SK-N-SH (cell line): Measurements from ENCODE around the gene MYLK. TPM values are rescaled to one million over a fixed set of nuclear protein-coding genes. Genes with fewer than 3 reads are reported as not detected.

Source experiments
- CTCF ChIA-PET: fragments of 300-600, 350-600 bp; formaldehyde crosslinking; extraction: SDS; loops from one replicate; lab custom pipeline; 2021; lab: Yijun Ruan, JAX
- POLR2A ChIA-PET: fragments of 350-600 bp; sonication (Branson Sonifier 250); formaldehyde crosslinking; extraction: SDS; loops from one replicate; lab custom pipeline; 2020; ENCODE audit warnings: antibody characterized with exemption, inconsistent platforms; lab: Yijun Ruan, JAX
- DNase-seq: peaks from one replicate; pipeline ENCODE4 v3.0.0; 2012
- H2AFZ ChIP-seq: fragments of 200-600 bp; sonication (generic); 2 replicates; pipeline ENCODE4 v1.8.1; 2016; ENCODE audit warnings: antibody characterized with exemption, mild to moderate bottlenecking, low read depth
- H3F3A ChIP-seq: fragments of 200-600 bp; sonication (generic); replicated peaks from 2 replicates; pipeline ENCODE3; 2016; ENCODE audit warnings: antibody characterized with exemption, mild to moderate bottlenecking; ENCODE audit not compliant: insufficient read depth
- H3K27ac ChIP-seq, 2 experiments: fragments of 200-500 bp in 1 of 2; fragments of 200-600 bp in 1 of 2; sonication (Bioruptor generic) in 1 of 2; sonication (generic), shearing (Covaris generic) in 1 of 2; 2 replicates each; pipeline versions ENCODE4 v1.5.1 to v1.6.1; 2014 to 2016; ENCODE audit warnings: low read depth in 2 of 2, inconsistent platforms in 1 of 2, low read length in 1 of 2, mild to moderate bottlenecking in 1 of 2, mixed read lengths in 1 of 2
- H3K27me3 ChIP-seq: fragments of 200-600 bp; sonication (generic), shearing (Covaris generic); 2 replicates; pipeline ENCODE4 v1.6.1; 2016; ENCODE audit warnings: mixed run types; ENCODE audit not compliant: insufficient read depth
- H3K36me3 ChIP-seq, 2 experiments: fragments of 200-500 bp in 1 of 2; fragments of 200-600 bp in 1 of 2; sonication (Bioruptor generic) in 1 of 2; sonication (generic) in 1 of 2; replicated peaks in 1 of 2; 2 replicates each; pipeline versions ENCODE3 to v1.5.1; 2014 to 2016; ENCODE audit warnings: low read length in 1 of 2, mild to moderate bottlenecking in 1 of 2; ENCODE audit not compliant: insufficient read depth in 2 of 2, control insufficient read depth in 1 of 2
- H3K4me1 ChIP-seq, 2 experiments: fragments of 200-500 bp in 1 of 2; fragments of 200-600 bp in 1 of 2; sonication (Bioruptor generic) in 1 of 2; sonication (generic), shearing (Covaris generic) in 1 of 2; 2 replicates each; pipeline versions ENCODE4 v1.5.1 to v1.6.1; 2014 to 2016; ENCODE audit warnings: low read depth in 1 of 2, low read length in 1 of 2, mixed run types in 1 of 2; ENCODE audit not compliant: insufficient read depth in 2 of 2, control insufficient read depth in 1 of 2
- H3K4me2 ChIP-seq: fragments of 200-600 bp; sonication (generic), shearing (Covaris generic); 2 replicates; pipeline ENCODE4 v1.6.1; 2017; ENCODE audit warnings: mixed run types
- H3K4me3 ChIP-seq, 2 experiments: fragments of 200-500 bp in 1 of 2; fragments of 200-600 bp in 1 of 2; sonication (Bioruptor generic) in 1 of 2; sonication (generic), shearing (Covaris generic) in 1 of 2; 2 replicates each; pipeline versions ENCODE4 v1.5.1 to v1.8.1; 2014 to 2016; ENCODE audit warnings: low read depth in 2 of 2, inconsistent platforms in 1 of 2, low read length in 1 of 2, mild to moderate bottlenecking in 1 of 2, mixed read lengths in 1 of 2, moderate library complexity in 1 of 2
- H3K79me2 ChIP-seq: fragments of 200-600 bp; sonication (generic); 2 replicates; pipeline ENCODE4 v1.8.1; 2017; ENCODE audit warnings: mild to moderate bottlenecking; ENCODE audit not compliant: insufficient read depth
- H3K9ac ChIP-seq: fragments of 200-600 bp; sonication (generic); 2 replicates; pipeline ENCODE4 v1.6.1; 2017; ENCODE audit warnings: mixed run types
- H3K9me2 ChIP-seq: fragments of 200-600 bp; sonication (generic); 2 replicates; pipeline ENCODE4 v1.6.1; 2017; ENCODE audit warnings: mixed run types
- H3K9me3 ChIP-seq: fragments of 200-600 bp; sonication (generic); 2 replicates; pipeline ENCODE4 v1.6.1; 2017; ENCODE audit warnings: mixed run types, mild to moderate bottlenecking, moderate library complexity
- H4K20me1 ChIP-seq: fragments of 200-600 bp; sonication (generic); 2 replicates; pipeline ENCODE4 v1.6.1; 2017; ENCODE audit warnings: mild to moderate bottlenecking, mixed run types; ENCODE audit not compliant: insufficient read depth
- CTCF ChIP-seq: fragments of 200-600 bp; sonication (generic); IDR thresholded peaks from 2 replicates; pipeline ENCODE4 v1.6.1; 2017; ENCODE audit warnings: antibody characterized with exemption, mild to moderate bottlenecking, moderate library complexity
- FOXJ3 ChIP-seq: sonication (generic); formaldehyde crosslinking; IDR thresholded peaks from 2 replicates; pipeline ENCODE4 v1.5.1; 2020; ENCODE audit warnings: mild to moderate bottlenecking, missing genetic modification reagents
- MEF2A ChIP-seq: IDR thresholded peaks from 2 replicates; pipeline ENCODE4 v1.4.0; 2012; ENCODE audit warnings: low read depth, borderline replicate concordance
- NFIC ChIP-seq: IDR thresholded peaks from 2 replicates; pipeline ENCODE4 v1.4.0; 2012; ENCODE audit warnings: borderline replicate concordance
- NRF1 ChIP-seq: IDR thresholded peaks from 2 replicates; pipeline ENCODE4 v1.6.1; 2012; ENCODE audit warnings: low read depth, mild to moderate bottlenecking, low read length
- PBX3 ChIP-seq: IDR thresholded peaks from 2 replicates; pipeline ENCODE4; 2012
- RAD21 ChIP-seq: IDR thresholded peaks from 2 replicates; pipeline ENCODE4 v1.6.1; 2012; ENCODE audit warnings: mild to moderate bottlenecking, low read length
- RCOR1 ChIP-seq: fragments of 150-350 bp; IDR thresholded peaks from 2 replicates; pipeline ENCODE4 v1.6.1; 2017; ENCODE audit warnings: antibody characterized with exemption, low read length
- RFX5 ChIP-seq: IDR thresholded peaks from 2 replicates; pipeline ENCODE4 v1.6.1; 2012; ENCODE audit warnings: mild to moderate bottlenecking, improper control_type of control experiment, low read length
- RXRA ChIP-seq: IDR thresholded peaks from 2 replicates; pipeline ENCODE4 v1.4.0; 2012; ENCODE audit warnings: low read depth, mild to moderate bottlenecking, borderline replicate concordance
- TAF1 ChIP-seq: IDR thresholded peaks from 2 replicates; pipeline ENCODE4 v1.6.1; 2012; ENCODE audit warnings: low read depth, mild to moderate bottlenecking, low read length, moderate library complexity, borderline replicate concordance
- TCF12 ChIP-seq: IDR thresholded peaks from 2 replicates; pipeline ENCODE4 v1.4.0; 2012
- USF1 ChIP-seq: IDR thresholded peaks from 2 replicates; pipeline ENCODE4 v1.4.0; 2012; ENCODE audit warnings: low read depth, borderline replicate concordance
- WGBS: methylation state at CpG from one replicate; pipeline ENCODE4 v1.1.6; 2017; ENCODE audit warnings: low lambda C conversion rate; 5-methylcytosine and 5-hydroxymethylcytosine counted together
- polyA plus RNA-seq, 3 experiments: library from polyadenylated mRNA; depleted of rRNA; stranded (reverse); fragments of >200 nt; gene quantifications; 2 replicates each; pipeline ENCODE4 v1.2.3, GENCODE V29; 2012

Gene MYLK
- polyA plus RNA-seq, 1 of the 3 experiments (the other 2 are of a cell fraction) = 272 TPM

DNA sequence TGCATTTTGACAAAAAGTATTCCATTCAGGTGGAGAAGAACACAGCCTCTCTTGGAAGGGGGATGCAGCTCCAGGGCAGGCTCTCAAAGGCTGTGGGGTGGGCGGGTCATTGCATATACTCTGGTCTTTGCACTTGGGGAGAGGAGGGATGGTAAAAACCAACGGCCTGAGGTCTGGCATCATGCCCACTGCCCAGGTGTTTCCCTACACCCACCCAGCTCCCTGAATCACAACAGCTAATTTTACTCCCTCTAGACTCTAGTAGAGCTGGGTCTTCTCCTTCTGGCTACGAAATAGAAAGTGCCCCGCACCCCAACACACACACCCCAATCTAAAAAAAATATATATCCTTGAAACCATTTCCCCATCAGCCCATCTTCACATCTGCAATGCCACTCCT, 1.0 kb downstream of the MYLK start:
- Histone ChIP-seq H3K9ac (peak overlapping the region; percentile 85), H3K27ac (peak overlapping the region; percentile 11 to 54; a peak in 2 of 4 replicates), H2AFZ (no peak overlapping the region)

DNA sequence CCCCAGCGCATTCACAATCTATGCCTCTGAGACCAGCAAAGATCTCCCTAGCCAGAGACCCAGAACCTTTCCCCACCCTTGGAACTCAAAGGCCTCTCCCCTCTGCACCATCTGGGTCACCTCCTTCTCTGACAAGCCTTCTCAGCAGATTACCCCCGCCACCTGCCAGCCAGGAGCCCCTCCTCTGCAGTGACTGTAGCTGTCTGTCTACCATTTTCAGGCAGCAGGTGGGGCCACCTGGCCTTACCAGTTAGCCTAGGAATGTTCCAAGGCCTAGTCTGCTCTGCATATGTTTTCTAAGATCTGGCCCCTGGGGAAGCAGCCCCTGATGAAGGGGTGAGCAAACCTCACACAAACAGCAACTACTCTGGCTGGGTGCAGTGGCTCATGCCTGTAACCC, 2.4 kb downstream of the MYLK start:
- no peak for TF ChIP-seq PBX3
- no peak for TF ChIP-seq TAF1
- no peak for TF ChIP-seq CTCF
- 100% methylated on average over 2 of the region's 2 CpGs for whole genome bisulfite sequencing
- DNase-seq = no peak
- Histone ChIP-seq H2AFZ (no peak overlapping the region), H3K4me3 (peak overlapping the region; percentile 73 to 87; a peak in 3 of 4 replicates), H3K79me2 (peaks cover 77% of the 10 kb centered on the region), H3K9me2 (no peaks in the 10 kb centered on the region), H3K9me3 (no peaks in the 10 kb centered on the region), H3K27me3 (no peaks in the 10 kb centered on the region), H3K4me2 (peak overlapping the region; percentile 93), H3K27ac (peak overlapping the region; percentile 41 to 67; a peak in 2 of 4 replicates), H3K9ac (peak overlapping the region; percentile 85; the same call in 1 of the 2 replicates), H4K20me1 (no peaks in the 10 kb centered on the region), H3K36me3 (peaks cover 27 to 28% of the 10 kb centered on the region in 2 experiments), H3F3A (peaks cover 23% of the 10 kb centered on the region), H3K4me1 (peaks cover 12 to 16% of the 10 kb centered on the region in 2 experiments; a peak in 2 of 4 replicates)
- ChIA-PET CTCF (interaction anchor here (0.6 to 1.8 kb wide), 8 partner anchors 9 to 382 kb away, joined by 3 to 7 read pairs (median 4); no protein-coding TSS in a partner anchor), POLR2A (no interaction called here)

More for the DNA sequence above, 1.0 kb downstream of the MYLK start:
- ChIA-PET POLR2A (no interaction called here), CTCF (interaction anchor here (1.0 to 1.5 kb wide), 2 partner anchors 10 to 157 kb away, joined by 3 read pairs; no protein-coding TSS in a partner anchor)
- H3K27me3 ChIP-seq = no peaks in the 10 kb centered on the region
- TF ChIP-seq NFIC = peak; percentile 41; the same call in 1 of the 2 replicates
- no peak for TF ChIP-seq MEF2A
- H3K9me2 ChIP-seq = no peaks in the 10 kb centered on the region
- peaks cover 25% of the 10 kb centered on the region for H3F3A ChIP-seq
- H3K79me2 ChIP-seq = peaks cover 64% of the 10 kb centered on the region
- H3K9me3 ChIP-seq = peaks cover 7% of the 10 kb centered on the region; the same call in 1 of the 2 replicates
- WGBS = 79% methylated on average over 3 of the region's 4 CpGs
- no peaks in the 10 kb centered on the region for H4K20me1 ChIP-seq
- no peak for DNase-seq
- peaks cover 16 to 19% of the 10 kb centered on the region in 2 experiments for H3K36me3 ChIP-seq
- H3K4me1 ChIP-seq = peaks cover 12 to 13% of the 10 kb centered on the region in 2 experiments; a peak in 2 of 4 replicates
- H3K4me3 ChIP-seq = peak overlapping the region; percentile 73 to 87
- peak overlapping the region; percentile 93 for H3K4me2 ChIP-seq

DNA sequence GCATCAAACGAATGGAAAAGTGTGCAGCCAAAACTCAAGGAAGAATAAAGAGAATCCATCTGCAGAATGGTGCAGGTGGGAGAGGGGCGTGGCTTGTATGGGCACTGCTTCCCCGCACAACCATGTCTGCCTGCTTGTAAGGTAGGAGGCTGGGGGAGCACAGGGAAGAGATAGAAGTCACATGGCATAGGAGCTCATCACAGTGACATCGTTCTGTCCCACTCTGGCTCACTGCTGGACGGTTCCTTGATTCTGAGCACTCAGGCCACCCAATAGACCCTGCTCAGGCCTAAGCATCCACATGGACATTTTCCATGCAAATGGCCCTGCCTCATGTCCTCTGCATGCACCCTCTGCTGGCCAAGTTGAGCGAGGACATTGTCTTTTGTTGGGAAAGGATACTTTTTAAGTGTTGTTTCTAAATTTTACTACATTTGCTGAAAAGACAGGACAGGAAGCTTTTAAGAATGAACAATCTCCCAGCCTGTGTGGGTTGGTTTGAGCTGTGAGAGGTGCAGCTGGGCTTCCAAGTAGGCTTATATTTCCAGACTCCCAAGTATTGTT, 3.1 kb downstream of the MYLK start:
- Histone ChIP-seq H3K4me2 (peak overlapping the region; percentile 93), H3K79me2 (peaks cover 84% of the 10 kb centered on the region), H3K27ac (peak overlapping the region; percentile 41 to 67; a peak in 2 of 4 replicates), H3F3A (peaks cover 24% of the 10 kb centered on the region), H3K36me3 (peaks cover 33 to 34% of the 10 kb centered on the region in 2 experiments), H2AFZ (no peak overlapping the region), H3K9me2 (no peaks in the 10 kb centered on the region), H4K20me1 (no peaks in the 10 kb centered on the region), H3K4me3 (peak overlapping the region; percentile 73 to 87; a peak in 2 of 4 replicates), H3K9ac (peak overlapping the region; percentile 85; the same call in 1 of the 2 replicates), H3K9me3 (no peaks in the 10 kb centered on the region), H3K27me3 (no peaks in the 10 kb centered on the region), H3K4me1 (peaks cover 12 to 16% of the 10 kb centered on the region in 2 experiments; a peak in 2 of 4 replicates)
- CTCF ChIA-PET = interaction anchor here (0.7 to 1.8 kb wide), 8 partner anchors 8 to 234 kb away, joined by 3 to 9 read pairs (median 4); no protein-coding TSS in a partner anchor
- WGBS = 75% methylated on average over 6 of the region's 6 CpGs
- DNase-seq = peak; percentile 52
- POLR2A ChIA-PET = no interaction called here
- TF ChIP-seq NFIC = no peak
- TF ChIP-seq TCF12 = 0 out of 2 replicates have a peak, but pooled peaks have one; percentile 9
- no peak for TF ChIP-seq RFX5
- no peak for TF ChIP-seq USF1
- TF ChIP-seq RCOR1 = no peak
- no peak for TF ChIP-seq RXRA
- TF ChIP-seq RAD21 = peak; percentile 59
- peak; percentile 72 for TF ChIP-seq CTCF
- no peak for TF ChIP-seq FOXJ3 (CRISPR knock-in tag)
- TF ChIP-seq NRF1 = no peak
